ENCODE results near the gene PCNA.
"Not testable (repeated sequence)": the region's sequence is repeated elsewhere in the genome, so short reads cannot be mapped to it uniquely, and the experiment has no call there.

Gene PCNA

DNA sequence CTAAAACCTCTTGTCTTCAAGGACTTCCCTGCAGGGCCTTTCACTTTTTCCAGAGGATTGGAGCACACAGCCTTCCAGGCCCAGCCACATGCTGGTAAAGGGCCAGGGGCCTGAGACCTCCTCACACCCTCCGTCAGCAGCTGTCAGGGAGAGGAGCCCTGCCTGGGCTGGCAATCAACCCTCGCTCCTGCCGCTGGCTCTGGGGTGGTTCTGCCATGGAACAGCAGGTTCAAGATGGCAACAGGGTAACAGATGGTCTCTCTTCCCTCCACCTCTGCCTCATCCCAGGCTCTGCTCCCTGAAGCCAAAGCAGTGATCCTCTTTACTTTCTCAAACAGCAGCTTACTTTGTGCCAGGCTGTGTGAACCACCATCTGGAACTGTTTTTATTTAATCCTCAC, 23.8 kb downstream of the PCNA start:
- no peak for DNase-seq

DNA sequence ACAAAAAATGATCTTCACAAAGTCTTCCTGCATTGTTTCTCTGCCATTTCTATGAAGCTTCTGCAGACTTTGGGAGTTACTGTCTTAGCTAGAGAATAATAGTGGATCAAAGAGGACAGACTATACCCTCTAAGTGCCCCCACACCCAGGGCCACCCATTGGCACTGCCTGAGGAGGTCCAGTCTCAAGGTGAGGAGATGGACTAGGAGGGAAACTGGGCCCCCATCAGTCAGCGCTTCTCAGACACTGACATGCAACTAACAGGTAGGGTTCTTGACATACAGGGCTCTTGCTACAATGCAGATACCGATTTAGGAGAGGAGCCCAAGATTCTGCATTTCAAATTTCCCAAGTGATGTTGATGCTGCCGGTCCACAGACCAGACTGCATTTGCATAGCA, 24.3 kb downstream of the PCNA start:
- DNase-seq, result no peak

DNA sequence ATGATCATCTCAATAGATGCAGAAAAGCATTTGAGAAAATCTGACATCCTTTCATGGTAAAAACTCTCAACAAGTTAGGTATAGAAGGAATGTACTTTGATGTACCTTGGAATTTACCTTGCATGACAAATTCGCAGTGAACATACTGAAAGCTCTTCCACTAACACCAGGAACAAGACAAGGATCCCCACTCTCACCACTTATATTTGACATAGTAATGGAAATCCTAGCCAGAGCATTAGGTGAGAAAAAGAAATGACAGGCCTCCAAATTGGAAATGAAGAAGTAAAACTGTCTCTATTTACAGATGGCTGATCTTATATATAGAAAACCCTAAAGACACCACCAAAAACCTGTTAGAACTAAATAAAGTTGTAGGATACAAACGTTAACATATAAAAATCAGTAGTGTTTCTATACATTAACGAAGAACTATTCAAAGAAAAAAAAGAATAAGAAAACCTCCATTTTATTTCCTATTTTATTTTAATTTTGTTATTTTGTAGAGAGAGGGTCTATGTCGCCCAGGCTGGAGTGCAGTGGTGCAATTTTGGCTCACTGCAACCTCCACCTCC, 26.9 kb downstream of the PCNA start:
- no peak for DNase-seq

DNA sequence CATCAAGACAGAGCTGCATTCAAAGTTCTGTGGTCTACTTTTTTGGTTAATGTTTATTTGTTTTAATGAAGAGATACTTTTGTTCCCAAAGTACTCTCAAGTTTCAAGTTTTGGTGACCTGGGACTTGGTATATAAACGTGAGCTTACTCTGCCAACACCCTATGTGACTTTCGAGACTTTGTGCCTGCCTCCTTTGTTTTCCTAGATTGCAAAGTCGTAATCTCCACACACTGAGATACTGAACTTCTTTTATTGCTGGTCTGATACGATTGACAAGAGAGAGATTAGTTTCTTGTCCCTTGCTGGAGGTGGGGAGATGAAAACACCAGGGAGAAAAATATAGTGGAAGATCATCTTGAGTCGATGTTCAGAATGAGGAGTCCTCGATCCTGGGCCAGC, 27.9 kb downstream of the PCNA start:
- DNase-seq, result no peak

DNA sequence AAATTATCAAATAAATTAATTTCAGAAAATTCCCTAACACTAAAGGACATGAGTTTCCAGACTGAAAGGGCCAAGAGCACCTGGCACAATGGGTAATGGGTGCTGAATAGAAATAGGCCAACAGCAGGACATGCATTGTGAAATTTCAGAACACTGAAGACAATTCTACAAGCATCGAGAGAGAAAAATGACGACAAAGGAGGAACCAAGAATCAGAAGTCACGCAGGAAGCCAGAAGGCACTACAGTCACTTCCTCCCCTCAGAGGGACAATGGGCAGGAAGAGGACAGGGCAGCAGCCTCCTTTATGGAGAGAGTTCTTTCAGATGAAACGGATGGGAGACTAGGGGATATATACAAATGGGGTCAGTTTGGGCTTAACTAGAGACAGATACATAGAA, 29.6 kb downstream of the PCNA start:
- DNase-seq, result peak; percentile 40

DNA sequence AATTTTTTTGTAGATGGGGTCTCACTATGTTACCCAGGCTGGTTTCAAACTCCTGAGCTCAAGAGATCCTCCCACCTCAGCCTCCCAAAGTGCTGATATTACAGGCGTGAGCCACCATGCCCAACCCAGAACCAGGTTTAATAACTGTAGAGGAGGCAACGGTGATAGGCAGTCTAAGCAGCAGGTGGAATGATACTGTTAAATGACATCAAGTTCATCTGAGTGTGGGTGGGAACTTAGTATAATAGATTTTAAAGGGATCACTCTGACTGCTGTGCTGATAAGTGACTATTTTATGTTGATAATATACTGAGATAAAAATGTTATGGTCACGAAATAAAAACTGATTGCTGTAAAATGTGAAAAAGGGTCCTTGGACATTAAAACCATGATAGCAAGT, 31.1 kb downstream of the PCNA start:
- no peak for DNase-seq

DNA sequence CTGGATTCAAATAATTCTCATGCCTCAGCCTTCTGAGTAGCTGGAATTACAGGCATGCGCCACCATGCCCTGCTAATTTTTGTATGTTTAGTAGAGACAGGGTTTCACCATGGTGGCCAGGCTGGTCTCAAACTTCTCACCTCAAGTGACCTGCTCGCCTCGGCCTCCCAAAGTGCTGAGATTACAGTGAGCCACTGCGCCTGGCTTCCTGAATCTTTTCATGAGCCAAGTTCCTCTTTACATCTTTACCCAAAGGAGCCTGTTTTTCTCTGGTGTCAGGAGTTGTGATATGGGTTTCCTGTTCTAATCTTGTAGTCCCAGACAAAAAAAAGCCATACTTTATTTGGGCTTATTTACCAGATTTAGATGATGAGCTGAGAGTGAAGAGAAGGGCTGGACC, 34.4 kb downstream of the PCNA start:
- no peak for DNase-seq

DNA sequence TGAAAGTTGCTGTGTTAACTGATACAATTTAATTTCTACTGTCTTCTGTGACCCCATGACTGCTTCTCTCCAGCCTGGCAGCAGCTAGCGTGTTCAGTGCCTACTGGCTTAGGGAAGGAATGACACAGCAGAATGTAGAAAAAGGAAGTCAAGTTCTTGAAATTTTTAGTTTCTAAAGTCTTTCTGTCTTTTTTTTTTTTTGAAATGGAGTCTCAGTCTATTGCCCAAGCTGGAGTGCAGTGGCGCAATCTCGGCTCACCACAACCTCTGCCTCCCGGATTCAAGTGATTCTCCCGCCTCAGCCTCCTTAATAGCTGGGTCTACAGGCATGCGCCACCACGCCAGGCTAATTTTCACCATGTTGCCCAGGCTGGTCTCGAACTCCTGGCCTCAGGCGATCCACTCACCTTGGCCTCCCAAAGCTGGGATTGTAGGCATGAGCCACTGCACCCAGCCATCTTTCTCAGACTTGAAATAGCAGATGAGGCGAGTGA, 39.3 kb downstream of the PCNA start:
- DNase-seq, result peak; percentile 78

DNA sequence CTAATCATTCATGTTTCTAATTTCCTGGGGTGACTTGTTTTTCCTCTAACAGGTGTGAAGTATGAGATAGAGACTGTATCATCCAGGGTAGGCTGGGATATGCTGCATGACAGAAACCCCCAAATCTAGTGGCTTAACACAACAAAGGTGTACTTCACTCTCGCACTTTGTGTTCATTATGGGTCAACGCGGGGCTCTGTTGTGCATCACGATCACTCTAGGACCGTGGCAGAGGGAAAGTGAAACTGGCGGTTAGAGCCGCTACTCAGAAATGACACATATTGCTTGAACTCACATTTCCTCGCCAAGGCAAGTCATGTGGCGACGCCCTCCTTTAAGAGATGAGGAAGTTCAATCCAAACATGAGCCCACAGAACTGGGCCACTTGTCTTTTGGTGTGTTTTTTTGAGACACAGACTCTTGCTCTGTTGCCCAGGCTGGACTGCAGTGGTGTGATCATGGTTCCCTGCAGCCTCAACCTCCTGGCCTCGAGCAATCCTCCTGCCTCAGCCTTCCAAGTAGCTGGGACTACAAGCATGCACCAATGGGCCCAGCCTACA, 41.3 kb downstream of the PCNA start:
- DNase-seq, result peak; percentile 96

DNA sequence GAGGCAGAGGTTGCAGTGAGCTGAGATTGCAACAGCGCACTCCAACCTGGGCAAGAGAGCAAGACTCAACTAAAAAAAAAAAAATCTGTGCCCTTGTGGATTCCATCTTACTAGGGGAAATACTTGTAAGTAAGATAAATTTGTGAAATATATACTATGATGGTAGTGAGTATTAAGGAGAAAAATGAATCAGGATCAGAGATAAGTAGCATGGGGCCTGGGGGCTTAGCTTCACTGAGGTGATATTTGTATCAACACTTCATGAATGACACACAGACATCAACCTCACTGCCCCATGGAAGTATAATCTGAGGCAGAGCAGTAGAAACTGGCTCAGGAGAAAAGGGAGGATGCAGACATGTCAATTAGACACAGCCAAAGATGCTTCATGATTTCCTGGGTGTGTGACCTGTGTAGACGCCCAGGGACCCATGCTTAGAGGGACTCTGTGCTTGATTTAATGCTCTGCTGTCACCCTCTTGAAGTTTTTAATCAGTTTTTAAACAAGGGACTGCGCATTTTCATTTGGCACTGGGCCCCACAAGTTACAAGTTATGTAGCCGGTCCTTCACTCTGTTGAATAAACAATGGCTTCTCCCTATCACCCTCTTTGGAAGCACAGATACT, 41.9 kb downstream of the PCNA start:
- peak; percentile 51 for DNase-seq

DNA sequence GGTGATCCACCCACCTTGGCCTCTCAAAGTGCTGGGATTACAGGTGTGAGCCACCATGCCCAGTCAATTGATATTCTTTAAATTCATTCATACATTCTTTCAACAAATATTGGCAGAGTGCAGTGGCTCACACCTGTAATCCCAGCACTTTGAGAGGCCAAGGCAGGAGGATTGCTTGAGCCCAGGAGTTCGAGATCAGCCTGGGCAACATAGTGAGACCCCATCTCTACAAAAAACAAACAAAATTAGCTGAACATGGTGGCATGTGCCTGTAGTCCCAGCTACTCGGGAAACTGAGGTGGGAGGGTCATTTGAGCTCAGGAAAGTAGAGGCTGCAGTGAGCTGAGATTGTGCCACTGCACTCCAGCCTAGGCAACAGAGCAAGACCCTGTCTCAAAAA, 42.8 kb downstream of the PCNA start:
- DNase-seq, result not testable (repeated sequence)

DNA sequence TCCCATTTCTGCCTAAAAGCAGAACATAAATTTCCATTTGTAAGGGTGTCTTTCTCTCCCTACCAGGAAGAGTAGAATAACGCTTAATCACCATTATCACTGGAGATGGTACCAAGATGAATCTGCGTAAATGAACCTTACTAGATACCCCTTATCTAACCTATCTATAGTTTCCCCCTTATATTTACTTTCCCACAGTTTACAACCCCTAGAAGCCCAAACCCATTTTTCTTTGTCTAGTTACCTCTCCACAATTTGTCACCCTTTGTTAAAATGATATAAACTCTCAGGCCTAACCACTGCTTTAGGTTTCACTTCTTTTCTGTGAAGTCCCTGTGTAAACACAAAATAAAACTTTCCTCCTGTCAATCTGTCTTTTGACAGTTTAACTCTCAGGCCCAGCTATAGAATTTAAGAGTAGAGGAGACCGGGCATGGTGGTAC, 45.5 kb downstream of the PCNA start:
- DNase-seq, result no peak

DNA sequence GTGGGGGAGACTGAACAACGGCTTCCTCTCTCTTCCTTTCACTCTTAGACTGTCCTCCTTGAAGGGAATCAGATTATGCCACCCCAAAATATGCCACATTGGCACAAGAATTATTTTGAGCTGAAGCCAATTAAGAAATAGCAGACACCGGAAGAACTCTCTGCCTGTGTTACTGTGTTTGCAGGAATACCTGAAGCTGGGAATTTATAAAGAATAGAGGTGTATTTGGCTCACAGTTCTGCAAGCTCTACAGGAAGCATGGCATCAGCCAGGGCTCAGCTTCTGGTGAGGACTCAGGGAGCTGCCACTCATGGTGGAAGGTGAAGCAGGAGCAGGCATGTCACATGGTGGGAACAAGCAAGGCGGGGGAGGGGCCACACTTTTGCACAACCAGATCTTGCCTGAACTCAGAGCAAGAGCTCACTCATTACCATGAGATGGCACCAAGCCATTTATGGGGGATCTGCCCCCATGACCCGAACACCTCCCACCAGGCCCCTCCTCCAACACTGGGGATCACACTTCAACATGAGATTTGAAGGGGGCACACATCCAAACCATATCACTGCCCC, 46.0 kb downstream of the PCNA start:
- no peak for DNase-seq

DNA sequence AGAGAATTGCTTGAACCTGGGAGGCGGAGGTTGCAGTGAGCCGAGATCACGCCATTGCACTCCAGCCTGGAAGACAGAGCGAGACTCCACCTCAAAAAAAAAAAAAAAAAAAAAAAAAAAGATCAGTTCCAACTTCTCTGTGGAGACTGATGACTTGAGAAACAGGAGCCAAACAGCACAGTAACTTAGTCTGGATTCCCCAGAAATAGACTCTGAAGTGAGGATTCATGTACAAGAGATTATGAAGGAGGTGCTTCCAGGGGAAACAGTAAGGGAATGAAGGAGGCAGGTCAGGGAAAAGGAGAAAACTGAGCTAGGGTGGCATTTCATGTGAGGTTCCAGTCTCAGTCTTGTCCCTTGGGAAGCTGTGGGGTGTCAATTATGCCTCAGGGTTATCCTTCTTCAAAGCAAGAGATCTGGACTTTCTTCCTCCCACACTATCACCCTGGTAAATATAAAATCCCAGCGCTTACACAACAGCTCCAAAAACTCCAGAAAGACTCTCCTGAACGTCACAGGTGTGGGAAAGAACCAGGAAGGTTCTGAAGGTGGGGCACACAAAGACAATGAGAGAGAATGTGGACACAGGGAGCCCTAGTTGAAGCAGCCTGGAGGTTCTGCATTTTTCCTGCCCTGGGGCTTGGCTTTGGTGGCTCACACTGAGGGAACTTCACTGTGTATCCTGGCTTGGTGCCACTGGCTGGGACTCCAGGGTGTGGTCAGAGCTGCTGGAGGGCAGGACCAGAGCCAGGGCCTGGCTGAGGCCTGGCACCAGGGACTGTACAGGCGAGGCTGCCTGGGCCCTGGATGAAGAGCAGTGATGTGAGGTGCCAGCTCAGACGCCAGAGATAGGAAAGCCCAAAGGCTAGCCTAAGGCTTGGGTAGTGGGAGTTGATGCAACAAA, 46.8 kb downstream of the PCNA start:
- no peak for DNase-seq

DNA sequence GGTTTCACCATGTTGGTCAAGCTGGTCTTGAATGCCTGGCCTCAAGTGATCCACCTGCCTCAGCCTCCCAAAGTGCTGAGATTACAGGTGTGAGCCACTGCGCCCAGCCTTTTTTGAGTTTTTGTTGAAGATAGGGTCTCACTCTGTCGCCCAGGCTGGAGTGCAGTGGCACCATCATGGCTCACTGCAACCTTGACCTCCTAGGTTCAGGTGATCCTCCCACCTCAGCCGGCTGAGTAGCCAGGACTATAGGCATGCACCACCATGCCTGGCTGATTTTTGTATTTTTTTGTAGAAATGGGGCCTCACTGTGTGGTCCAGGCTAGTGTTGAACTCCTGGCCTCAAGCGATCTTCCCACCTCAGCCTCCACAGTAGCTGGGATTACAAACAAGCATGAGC, 47.8 kb downstream of the PCNA start:
- DNase-seq, result not testable (repeated sequence)

DNA sequence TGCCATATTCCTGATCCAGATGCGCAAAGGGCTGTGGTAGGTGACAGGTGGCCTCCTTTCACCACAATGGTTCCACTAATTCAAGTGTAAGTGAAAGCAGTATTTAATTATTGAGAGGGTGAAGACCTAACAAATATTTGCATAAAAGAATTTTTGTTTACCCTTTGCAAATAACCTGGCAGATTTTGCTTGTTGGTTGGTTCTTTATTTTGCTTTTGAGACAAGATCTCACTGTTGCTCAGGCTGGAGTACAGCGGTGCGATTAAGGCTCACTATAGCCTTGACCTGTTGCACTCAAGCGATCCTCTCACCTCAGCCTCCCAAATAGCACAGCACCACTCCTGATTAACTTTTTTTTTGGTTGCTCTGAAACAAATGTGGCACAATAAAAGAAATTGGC, 49.2 kb downstream of the PCNA start:
- no peak for DNase-seq

DNA sequence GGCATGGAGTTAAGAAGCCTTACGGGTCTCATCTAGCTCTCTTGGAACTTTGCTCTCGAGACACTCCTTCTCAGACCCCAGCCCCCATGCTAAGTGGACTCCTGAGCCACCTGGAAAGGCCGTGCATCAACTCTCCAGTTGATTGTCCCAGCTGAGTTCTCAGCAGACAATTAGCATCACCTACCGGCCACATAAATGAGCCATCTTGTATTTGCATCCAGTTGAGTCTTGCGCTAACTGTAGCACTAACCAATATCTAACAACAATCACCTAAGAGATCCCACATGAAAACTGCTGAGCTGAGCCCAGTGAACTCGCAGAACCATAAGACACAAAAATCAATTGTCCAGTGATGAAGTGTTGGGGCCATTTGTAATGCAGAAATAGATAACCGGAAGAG, 49.7 kb downstream of the PCNA start:
- no peak for DNase-seq

DNA sequence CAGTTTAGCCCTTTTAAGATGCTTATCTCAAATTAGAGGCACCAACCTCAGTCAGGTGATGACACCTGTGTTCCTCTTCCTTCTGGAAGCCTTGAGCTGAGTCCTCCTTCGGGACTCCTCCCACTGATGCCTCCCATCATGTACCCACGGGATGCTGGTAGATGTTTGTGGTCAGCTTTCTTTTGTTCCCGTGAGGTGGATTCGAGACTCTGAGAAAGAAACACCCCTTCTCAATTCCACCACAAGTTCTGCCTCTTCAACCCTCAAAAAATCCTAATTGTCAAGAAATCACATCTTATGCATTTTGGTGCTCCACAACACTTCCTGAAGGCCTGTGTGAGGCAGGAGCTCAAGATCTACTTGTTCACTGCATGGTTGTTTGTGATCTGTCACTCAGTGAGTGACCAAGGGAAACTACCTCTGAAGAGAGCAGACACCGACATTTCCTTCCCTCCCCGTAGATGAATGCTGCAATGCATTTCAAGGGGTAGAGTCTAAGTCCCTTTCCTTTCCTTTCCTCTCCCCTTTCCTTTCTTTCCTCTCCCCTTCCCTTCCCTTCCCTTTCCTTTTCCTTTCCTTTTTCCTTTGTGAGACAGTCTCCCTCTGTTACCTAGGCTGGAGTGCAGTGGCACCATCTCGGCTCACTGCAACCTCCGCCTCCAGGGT, 50.5 kb downstream of the PCNA start:
- no peak for DNase-seq

DNA sequence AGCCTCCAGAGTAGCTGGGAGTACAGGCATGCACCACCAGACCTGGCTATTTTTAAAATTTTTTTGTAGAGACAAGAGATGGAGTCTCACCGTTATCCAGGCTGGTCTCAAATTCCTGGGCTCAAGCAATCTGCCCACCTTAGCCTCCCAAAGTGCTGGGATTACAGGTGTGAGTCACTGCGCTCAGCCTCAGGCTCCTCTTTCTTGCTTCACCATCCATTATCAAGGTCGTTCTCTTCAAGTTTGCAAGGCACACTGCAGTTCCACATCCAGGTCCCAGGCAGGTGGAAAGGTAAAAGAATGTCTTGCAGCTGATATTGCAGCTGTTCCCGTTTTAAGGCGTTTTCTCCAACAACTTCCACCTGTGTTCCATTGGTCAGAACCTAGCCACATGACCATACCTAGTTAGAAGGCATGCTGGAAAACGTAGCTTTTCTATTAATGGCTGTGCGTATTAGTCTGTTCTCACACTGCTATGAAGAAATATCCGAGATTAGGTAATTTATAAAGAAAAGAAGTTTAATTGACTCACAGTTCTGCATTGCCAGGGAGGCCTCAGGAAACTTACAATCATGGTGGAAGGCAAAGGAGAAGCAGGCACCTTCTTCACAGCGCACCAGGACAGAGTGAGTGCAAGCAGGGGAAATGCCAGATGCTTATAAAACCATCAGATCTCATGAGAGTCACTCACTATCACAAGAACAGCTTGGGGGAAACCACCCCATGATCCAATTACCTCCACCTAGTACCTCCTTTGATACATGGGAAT, 51.7 kb downstream of the PCNA start:
- no peak for DNase-seq

DNA sequence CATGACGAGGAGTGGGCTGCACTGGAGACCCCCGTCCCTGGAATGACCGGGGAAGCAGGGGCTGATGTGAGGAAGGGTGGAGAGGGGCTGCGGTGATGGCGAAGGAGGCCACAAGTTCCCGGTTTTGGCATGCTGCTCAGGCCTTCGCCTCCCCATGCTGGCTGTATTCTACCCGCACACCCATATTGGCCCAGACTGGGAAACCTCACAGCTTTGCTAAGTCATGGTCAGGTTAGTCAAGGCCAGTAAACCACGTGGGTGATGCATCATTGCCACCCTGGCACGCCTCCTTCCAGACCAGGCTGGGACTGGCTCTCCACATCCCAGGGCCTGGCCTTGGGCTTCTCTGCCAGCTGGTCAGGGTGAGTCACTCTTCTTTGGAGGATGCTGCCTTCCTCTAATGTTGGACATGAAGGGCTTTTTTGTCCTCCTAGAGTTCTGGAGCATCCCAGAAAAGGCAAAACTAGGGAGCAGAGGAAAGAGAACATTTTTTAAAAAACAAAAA, 53.8 kb downstream of the PCNA start:
- DNase-seq, result peak; percentile 14

DNA sequence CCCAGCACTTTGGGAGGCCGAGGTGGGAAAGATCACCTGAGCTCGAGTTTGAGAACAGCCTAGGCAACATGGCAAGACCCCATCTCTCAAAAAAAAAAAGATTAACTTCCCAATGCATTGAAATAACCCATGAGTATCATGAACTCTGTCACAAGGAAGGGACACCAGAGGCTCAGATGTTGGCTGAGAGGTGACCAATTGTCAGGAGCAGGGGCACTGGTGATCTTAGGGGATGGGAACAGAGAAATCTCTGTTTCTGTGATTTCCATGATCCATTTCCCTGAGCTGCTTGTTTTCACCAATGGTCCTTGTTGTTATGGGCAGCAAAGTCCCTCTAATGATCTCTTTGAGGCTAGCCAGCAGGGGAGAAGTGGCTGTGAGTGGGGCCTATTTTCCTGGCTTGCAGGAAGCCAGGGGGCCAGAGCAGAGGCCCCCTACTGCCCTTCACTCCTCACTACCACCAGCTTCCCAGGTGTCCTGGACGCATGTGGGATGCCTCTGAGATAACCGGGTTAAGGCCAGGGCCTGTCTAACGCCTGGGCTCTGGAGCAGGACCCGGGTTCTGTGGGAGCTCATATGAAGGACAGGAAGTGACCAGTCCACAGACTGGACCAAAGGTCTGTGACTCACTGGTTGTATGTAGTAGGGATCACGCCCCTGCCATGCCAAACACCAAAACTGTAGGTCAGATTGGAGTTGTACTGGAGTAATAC, 54.4 kb downstream of the PCNA start:
- DNase-seq, result no peak
